ENCODE data around the gene VSNL1.

The VSNL1 gene

GRCh38 chr2:17581831-17582230 is 41.3 kb downstream of the VSNL1 start:
- DNase-seq (ENCODE audit: insufficient read length, low spot score) (no peak), FAIRE-seq (no peak)
- no peak for TF ChIP-seq POLR2A (IDR thresholded peaks at IDR 0.05; ENCODE audit: low read depth, low read length)

GRCh38 chr2:17583166-17583565 is 42.7 kb downstream of the VSNL1 start:
- TF ChIP-seq POLR2A (IDR thresholded peaks at IDR 0.05; ENCODE audit: low read depth, low read length) = no peak
- FAIRE-seq (no peak), DNase-seq (ENCODE audit: insufficient read length, low spot score) (no peak)

- TF ChIP-seq POLR2A (IDR thresholded peaks at IDR 0.05; ENCODE audit: low read depth, low read length) = no peak
- no peak for FAIRE-seq
- DNase-seq (ENCODE audit: insufficient read length, low spot score) = no peak
Observed at GRCh38 chr2:17583646-17584045, 43.1 kb downstream of the VSNL1 start.

GRCh38 chr2:17584689-17585088 is 44.2 kb downstream of the VSNL1 start:
- no peak for DNase-seq (ENCODE audit: insufficient read length, low spot score)
- no peak for TF ChIP-seq POLR2A (IDR thresholded peaks at IDR 0.05; ENCODE audit: low read depth, low read length)
- FAIRE-seq = no peak

- FAIRE-seq (no peak), DNase-seq (ENCODE audit: insufficient read length, low spot score) (no peak)
- TF ChIP-seq POLR2A (IDR thresholded peaks at IDR 0.05; ENCODE audit: low read depth, low read length) = no peak
Observed at GRCh38 chr2:17587469-17587868, 47.0 kb downstream of the VSNL1 start.

GRCh38 chr2:17588031-17588430 is 47.5 kb downstream of the VSNL1 start:
- DNase-seq (ENCODE audit: insufficient read length, low spot score) (no peak), FAIRE-seq (no peak)
- TF ChIP-seq POLR2A (IDR thresholded peaks at IDR 0.05; ENCODE audit: low read depth, low read length) = no peak

- no peak for DNase-seq (ENCODE audit: insufficient read length, low spot score)
- no peak for FAIRE-seq
Observed at GRCh38 chr2:17589406-17590035, 49.0 kb downstream of the VSNL1 start.

GRCh38 chr2:17590342-17590911 is 49.9 kb downstream of the VSNL1 start:
- FAIRE-seq (no peak), DNase-seq (ENCODE audit: insufficient read length, low spot score) (no peak)
- no peak for TF ChIP-seq POLR2A (IDR thresholded peaks at IDR 0.05; ENCODE audit: low read depth, low read length)

More at GRCh38 chr2:17589406-17590035, 49.0 kb downstream of the VSNL1 start:
- TF ChIP-seq POLR2A (IDR thresholded peaks at IDR 0.05; ENCODE audit: low read depth, low read length) = no peak

GRCh38 chr2:17591846-17592245 is 51.4 kb downstream of the VSNL1 start:
- FAIRE-seq (no peak), DNase-seq (ENCODE audit: insufficient read length, low spot score) (no peak)
- TF ChIP-seq POLR2A (IDR thresholded peaks at IDR 0.05; ENCODE audit: low read depth, low read length) = no peak

- FAIRE-seq = no peak
- DNase-seq (ENCODE audit: insufficient read length, low spot score) = no peak
- no peak for TF ChIP-seq POLR2A (IDR thresholded peaks at IDR 0.05; ENCODE audit: low read depth, low read length)
Observed at GRCh38 chr2:17592731-17593409, 52.4 kb downstream of the VSNL1 start.

- DNase-seq (ENCODE audit: insufficient read length, low spot score) = no peak
- FAIRE-seq = no peak
- no peak for TF ChIP-seq POLR2A (IDR thresholded peaks at IDR 0.05; ENCODE audit: low read depth, low read length)
Observed at GRCh38 chr2:17593445-17593840, 52.9 kb downstream of the VSNL1 start.

- DNase-seq (ENCODE audit: insufficient read length, low spot score) = no peak
- FAIRE-seq = no peak
- TF ChIP-seq POLR2A (IDR thresholded peaks at IDR 0.05; ENCODE audit: low read depth, low read length) = no peak
Observed at GRCh38 chr2:17593841-17594491, 53.5 kb downstream of the VSNL1 start.

- no peak for DNase-seq (ENCODE audit: insufficient read length, low spot score)
- TF ChIP-seq POLR2A (IDR thresholded peaks at IDR 0.05; ENCODE audit: low read depth, low read length) = no peak
- FAIRE-seq = no peak
Observed at GRCh38 chr2:17594533-17595401, 54.3 kb downstream of the VSNL1 start.

- DNase-seq (ENCODE audit: insufficient read length, low spot score) (no peak), FAIRE-seq (no peak)
- no peak for TF ChIP-seq POLR2A (IDR thresholded peaks at IDR 0.05; ENCODE audit: low read depth, low read length)
Observed at GRCh38 chr2:17599617-17600016, 59.1 kb downstream of the VSNL1 start.
